HEK293 (cell line): ENCODE data around the gene PIK3R5.

Source experiments
- CTCF ChIA-PET: fragments of 350-600 bp; formaldehyde crosslinking; extraction: SDS; loops from one replicate; lab custom pipeline; 2021; ENCODE audit warnings: antibody characterized with exemption; lab: Yijun Ruan, JAX
- POLR2A ChIA-PET: fragments of 300-600 bp; formaldehyde crosslinking; extraction: SDS; loops from one replicate; lab custom pipeline; 2020; ENCODE audit warnings: antibody characterized with exemption, inconsistent platforms; lab: Yijun Ruan, JAX
- H3K27ac ChIP-seq: fragments of 200-500 bp; sonication (Bioruptor generic); 2 replicates; pipeline ENCODE4 v1.5.1; 2014; ENCODE audit warnings: low read depth, low read length, control low read depth, inconsistent platforms; ENCODE audit errors: extremely low read depth
- H3K36me3 ChIP-seq, 2 experiments: fragments of 200-500 bp in 1 of 2; sonication (Bioruptor generic) in 1 of 2; 1 replicate in 1 of 2; 2 replicates in 1 of 2; pipeline ENCODE4 v1.5.1; 2014 to 2017; ENCODE audit warnings: inconsistent platforms in 2 of 2, low read length in 2 of 2; ENCODE audit not compliant: control insufficient read depth in 2 of 2, insufficient read depth in 1 of 2
- H3K4me1 ChIP-seq: fragments of 200-500 bp; sonication (Bioruptor generic); 2 replicates; pipeline ENCODE4 v1.5.1; 2014; ENCODE audit warnings: mild to moderate bottlenecking, low read length, inconsistent platforms; ENCODE audit not compliant: control insufficient read depth, insufficient read depth
- H3K4me3 ChIP-seq: 2 replicates; pipeline ENCODE4 v1.5.1; 2011; ENCODE audit warnings: low read depth, mild to moderate bottlenecking, control low read depth, low read length, moderate library complexity
- H3K9me3 ChIP-seq: fragments of 200-500 bp; sonication (Bioruptor generic); 2 replicates; pipeline ENCODE4 v1.5.1; 2014; ENCODE audit warnings: low read depth, low read length, inconsistent platforms; ENCODE audit not compliant: control insufficient read depth, insufficient read depth
- ELK4 ChIP-seq: IDR thresholded peaks from 2 replicates; pipeline ENCODE4 v1.6.1; 2011; ENCODE audit warnings: mild to moderate bottlenecking, low read depth, low read length, borderline replicate concordance
- GLIS2 ChIP-seq: fragments of 450-650 bp; formaldehyde crosslinking; IDR thresholded peaks from 2 replicates; pipeline ENCODE4 v1.5.1; 2016; ENCODE audit warnings: missing biosample characterization, missing genetic modification characterization
- MEIS1 ChIP-seq: sonication (generic); formaldehyde crosslinking; IDR thresholded peaks from 2 replicates; pipeline ENCODE4 v1.8.1; 2022; ENCODE audit warnings: missing genetic modification reagents, mild to moderate bottlenecking, borderline replicate concordance
- PRDM10 ChIP-seq: fragments of 450-650 bp; formaldehyde crosslinking; IDR thresholded peaks from 2 replicates; pipeline ENCODE4 v1.5.1; 2016; ENCODE audit warnings: missing biosample characterization, missing genetic modification characterization
- SP3 ChIP-seq: fragments of 450-650 bp; formaldehyde crosslinking; IDR thresholded peaks from 2 replicates; pipeline ENCODE4 v1.5.1; 2016; ENCODE audit warnings: missing biosample characterization, missing genetic modification characterization
- ZBTB17 ChIP-seq: fragments of 450-650 bp; formaldehyde crosslinking; IDR thresholded peaks from 2 replicates; pipeline ENCODE4 v1.5.1; 2016; ENCODE audit warnings: missing biosample characterization, missing genetic modification characterization
- ZBTB21 ChIP-seq: fragments of 450-650 bp; formaldehyde crosslinking; IDR thresholded peaks from 2 replicates; pipeline ENCODE4 v1.5.1; 2017; ENCODE audit warnings: missing biosample characterization, missing genetic modification characterization
- ZBTB8A ChIP-seq: fragments of 450-650 bp; formaldehyde crosslinking; IDR thresholded peaks from 2 replicates; pipeline ENCODE4 v1.5.1; 2016; ENCODE audit warnings: missing biosample characterization, missing genetic modification characterization
- ZNF140 ChIP-seq: fragments of 450-650 bp; formaldehyde crosslinking; IDR thresholded peaks from 2 replicates; pipeline ENCODE4 v1.5.1; 2016; ENCODE audit warnings: missing biosample characterization, missing genetic modification characterization
- ZNF175 ChIP-seq: fragments of 450-650 bp; formaldehyde crosslinking; IDR thresholded peaks from 2 replicates; pipeline ENCODE4 v1.5.1; 2016; ENCODE audit warnings: missing biosample characterization, missing genetic modification characterization
- ZNF266 ChIP-seq: fragments of 450-650 bp; formaldehyde crosslinking; IDR thresholded peaks from 2 replicates; pipeline ENCODE4 v1.5.1; 2016; ENCODE audit warnings: missing biosample characterization, missing genetic modification characterization, low read depth
- ZNF362 ChIP-seq: fragments of 450-650 bp; formaldehyde crosslinking; IDR thresholded peaks from 2 replicates; pipeline ENCODE4 v1.5.1; 2016; ENCODE audit warnings: missing biosample characterization, missing genetic modification characterization
- ZNF394 ChIP-seq: fragments of 450-650 bp; formaldehyde crosslinking; IDR thresholded peaks from 2 replicates; pipeline ENCODE4 v1.5.1; 2016; ENCODE audit warnings: missing biosample characterization, missing genetic modification characterization, mild to moderate bottlenecking, moderate library complexity, borderline replicate concordance
- ZNF510 ChIP-seq: fragments of 450-650 bp; formaldehyde crosslinking; IDR thresholded peaks from 2 replicates; pipeline ENCODE4 v1.5.1; 2018; ENCODE audit warnings: mild to moderate bottlenecking, missing genetic modification characterization, missing biosample characterization; ENCODE audit not compliant: insufficient replicate concordance
- ZNF518A ChIP-seq: fragments of 450-650 bp; formaldehyde crosslinking; conservative IDR thresholded peaks from 2 replicates; pipeline ENCODE4 v1.5.1; 2016; ENCODE audit warnings: low read depth, missing biosample characterization, missing genetic modification characterization
- ZNF529 ChIP-seq: fragments of 450-650 bp; formaldehyde crosslinking; IDR thresholded peaks from 2 replicates; pipeline ENCODE4 v1.5.1; 2017; ENCODE audit warnings: missing genetic modification characterization, missing biosample characterization; ENCODE audit not compliant: insufficient replicate concordance
- ZNF555 ChIP-seq: fragments of 450-650 bp; formaldehyde crosslinking; conservative IDR thresholded peaks from 2 replicates; pipeline ENCODE4 v1.5.1; 2017; ENCODE audit warnings: missing biosample characterization, mild to moderate bottlenecking, missing genetic modification characterization, inconsistent platforms
- ZNF558 ChIP-seq: fragments of 450-650 bp; formaldehyde crosslinking; IDR thresholded peaks from 2 replicates; pipeline ENCODE4 v1.5.1; 2016; ENCODE audit warnings: missing biosample characterization, missing genetic modification characterization
- ZNF560 ChIP-seq: fragments of 450-650 bp; formaldehyde crosslinking; IDR thresholded peaks from 2 replicates; pipeline ENCODE4 v1.5.1; 2017; ENCODE audit warnings: missing biosample characterization, missing genetic modification characterization, borderline replicate concordance
- ZNF600 ChIP-seq: fragments of 450-650 bp; formaldehyde crosslinking; IDR thresholded peaks from 2 replicates; pipeline ENCODE4 v1.5.1; 2016; ENCODE audit warnings: missing biosample characterization, missing genetic modification characterization
- ZNF645 ChIP-seq: fragments of 450-650 bp; formaldehyde crosslinking; IDR thresholded peaks from 2 replicates; pipeline ENCODE4; 2016; ENCODE audit warnings: missing biosample characterization, missing genetic modification characterization
- ZNF701 ChIP-seq: fragments of 450-650 bp; formaldehyde crosslinking; IDR thresholded peaks from 2 replicates; pipeline ENCODE4 v1.5.1; 2016; ENCODE audit warnings: missing biosample characterization, missing genetic modification characterization
- ZNF76 ChIP-seq: fragments of 450-650 bp; formaldehyde crosslinking; IDR thresholded peaks from 2 replicates; pipeline ENCODE4; 2016; ENCODE audit warnings: low read depth, missing biosample characterization, missing genetic modification characterization, borderline replicate concordance
- ZXDB ChIP-seq: fragments of 450-650 bp; formaldehyde crosslinking; IDR thresholded peaks from 2 replicates; pipeline ENCODE4 v1.5.1; 2016; ENCODE audit warnings: missing biosample characterization, missing genetic modification characterization

PIK3R5 gene

GRCh38 chr17:8975091-8975725 is 9.7 kb upstream of the PIK3R5 start (continued):
- TF ChIP-seq ZNF518A: peak; percentile 91
- peak; percentile 68; the same call in 1 of the 2 replicates for TF ChIP-seq ZNF140
- TF ChIP-seq ZNF76 (tag by site-specific recombination): no peak
- no peak for TF ChIP-seq ZBTB17 (tag by site-specific recombination)
- TF ChIP-seq ZXDB (tag by site-specific recombination): 0 out of 2 replicates have a peak, but pooled peaks have one; percentile 43
- TF ChIP-seq ZBTB8A: peak; percentile 74
- peak; percentile 31; the same call in 1 of the 2 replicates for TF ChIP-seq SP3 (tag by site-specific recombination)
- no peak for TF ChIP-seq GLIS2 (tag by site-specific recombination)
- TF ChIP-seq ZNF555 (tag by site-specific recombination): peak; percentile 84
- peak; percentile 35; the same call in 1 of the 2 replicates for TF ChIP-seq ZBTB21
- peak; percentile 93; the same call in 1 of the 2 replicates for TF ChIP-seq ZNF394 (tag by site-specific recombination)
- TF ChIP-seq ZNF266 (tag by site-specific recombination): 0 out of 2 replicates have a peak, but pooled peaks have one; percentile 68
- 0 out of 2 replicates have a peak, but pooled peaks have one; percentile 46 for TF ChIP-seq ZNF558 (tag by site-specific recombination)
- TF ChIP-seq ZNF701 (tag by site-specific recombination): no peak
- no peak for TF ChIP-seq ZNF645
- no peak for TF ChIP-seq ZNF175 (tag by site-specific recombination)
- TF ChIP-seq ZNF510: no peak
- TF ChIP-seq ZNF560 (tag by site-specific recombination): 0 out of 2 replicates have a peak, but pooled peaks have one; percentile 15

GRCh38 chr17:8969901-8970300 is 4.4 kb upstream of the PIK3R5 start:
- CTCF ChIA-PET: interaction anchor here (0.7 kb wide), 1 partner anchor 726 kb away, joined by 3 read pairs; no protein-coding TSS in a partner anchor
- TF ChIP-seq MEIS1 (CRISPR knock-in tag) (no peak), ZNF600 (tag by site-specific recombination) (no peak), PRDM10 (tag by site-specific recombination) (no peak), ELK4 (no peak), ZNF529 (no peak), ZNF362 (tag by site-specific recombination) (no peak), ZNF560 (tag by site-specific recombination) (no peak), ZBTB17 (tag by site-specific recombination) (no peak)

More at GRCh38 chr17:8969901-8970300, 4.4 kb upstream of the PIK3R5 start:
- no peaks in the 10 kb centered on the region for H3K36me3 ChIP-seq
- H3K4me3 ChIP-seq: no peak overlapping the region
- no peak overlapping the region for H3K27ac ChIP-seq
- no peaks in the 10 kb centered on the region; the same call in 1 of the 2 replicates for H3K4me1 ChIP-seq
- POLR2A ChIA-PET: no interaction called here
- H3K9me3 ChIP-seq: no peaks in the 10 kb centered on the region
